ENCODE results near the gene CELF2.

- TF ChIP-seq, protein P1, sequence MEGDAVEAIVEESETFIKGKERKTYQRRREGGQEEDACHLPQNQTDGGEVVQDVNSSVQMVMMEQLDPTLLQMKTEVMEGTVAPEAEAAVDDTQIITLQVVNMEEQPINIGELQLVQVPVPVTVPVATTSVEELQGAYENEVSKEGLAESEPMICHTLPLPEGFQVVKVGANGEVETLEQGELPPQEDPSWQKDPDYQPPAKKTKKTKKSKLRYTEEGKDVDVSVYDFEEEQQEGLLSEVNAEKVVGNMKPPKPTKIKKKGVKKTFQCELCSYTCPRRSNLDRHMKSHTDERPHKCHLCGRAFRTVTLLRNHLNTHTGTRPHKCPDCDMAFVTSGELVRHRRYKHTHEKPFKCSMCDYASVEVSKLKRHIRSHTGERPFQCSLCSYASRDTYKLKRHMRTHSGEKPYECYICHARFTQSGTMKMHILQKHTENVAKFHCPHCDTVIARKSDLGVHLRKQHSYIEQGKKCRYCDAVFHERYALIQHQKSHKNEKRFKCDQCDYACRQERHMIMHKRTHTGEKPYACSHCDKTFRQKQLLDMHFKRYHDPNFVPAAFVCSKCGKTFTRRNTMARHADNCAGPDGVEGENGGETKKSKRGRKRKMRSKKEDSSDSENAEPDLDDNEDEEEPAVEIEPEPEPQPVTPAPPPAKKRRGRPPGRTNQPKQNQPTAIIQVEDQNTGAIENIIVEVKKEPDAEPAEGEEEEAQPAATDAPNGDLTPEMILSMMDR (conservative IDR thresholded peaks at IDR 0.05; ENCODE audit: low read depth, low read length): no peak
- TF ChIP-seq MXI1 (IDR thresholded peaks at IDR 0.05; ENCODE audit: borderline replicate concordance, low read depth, low read length) (no peak), MAFK (IDR thresholded peaks at IDR 0.05; ENCODE audit: low read depth, low read length) (no peak), POLR2A (IDR thresholded peaks at IDR 0.05; ENCODE audit: low read depth, low read length) (no peak), CEBPB (IDR thresholded peaks at IDR 0.05; ENCODE audit: low read depth, low read length) (no peak), CHD1 (IDR thresholded peaks at IDR 0.05; ENCODE audit: low read depth, low read length) (no peak), RAD21 (IDR thresholded peaks at IDR 0.05; ENCODE audit: low read length) (no peak), MAZ (IDR thresholded peaks at IDR 0.05; ENCODE audit: borderline replicate concordance, low read depth, low read length) (no peak), FOS (IDR thresholded peaks at IDR 0.05; ENCODE audit: low read depth, low read length) (no peak), NFE2L2 (IDR thresholded peaks at IDR 0.05; ENCODE audit: low read depth, low read length) (no peak), RCOR1 (IDR thresholded peaks at IDR 0.05; ENCODE audit: insufficient replicate concordance, low read length) (no peak), RFX5 (IDR thresholded peaks at IDR 0.05; ENCODE audit: low read depth, low read length) (no peak)
- TF ChIP-seq, protein P2, sequence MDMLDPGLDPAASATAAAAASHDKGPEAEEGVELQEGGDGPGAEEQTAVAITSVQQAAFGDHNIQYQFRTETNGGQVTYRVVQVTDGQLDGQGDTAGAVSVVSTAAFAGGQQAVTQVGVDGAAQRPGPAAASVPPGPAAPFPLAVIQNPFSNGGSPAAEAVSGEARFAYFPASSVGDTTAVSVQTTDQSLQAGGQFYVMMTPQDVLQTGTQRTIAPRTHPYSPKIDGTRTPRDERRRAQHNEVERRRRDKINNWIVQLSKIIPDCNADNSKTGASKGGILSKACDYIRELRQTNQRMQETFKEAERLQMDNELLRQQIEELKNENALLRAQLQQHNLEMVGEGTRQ (IDR thresholded peaks at IDR 0.05; ENCODE audit: low read depth, low read length): no peak
These were observed 120.8 kb downstream of the CELF2 start for GRCh38 chr10:11138314-11139033.
